Natural killer cell (primary cell): ENCODE results near the gene NAV2. TPM values are rescaled to one million over a fixed set of nuclear protein-coding genes. Genes with fewer than 3 reads are reported as not detected.

Experiments
- ATAC-seq, 3 donors: fragments of 150-1000 bp in 2 of 3; fragments of 200-7000 bp in 1 of 3; cut with Tn5 transposase; 1 replicate in 1 of 3; 2 replicates in 2 of 3; pipeline ENCODE4 v1.10.0; 2021; ENCODE audit warnings: mild to moderate bottlenecking in 2 of 3, moderate library complexity in 2 of 3
- DNase-seq, 2 donors: peaks; one replicate each; pipeline versions ENCODE4 v3.0.0 to v3.0.0-alpha.2; 2013 to 2021; ENCODE audit warnings: mixed read lengths in 1 of 2
- H3K27ac ChIP-seq: one replicate; pipeline ENCODE4 v1.5.1; 2013; ENCODE audit warnings: mild to moderate bottlenecking, low read length
- H3K27me3 ChIP-seq: one replicate; pipeline ENCODE4 v1.6.1; 2013; ENCODE audit warnings: low read length; ENCODE audit not compliant: control insufficient read depth, insufficient read depth
- H3K36me3 ChIP-seq: one replicate; pipeline ENCODE4 v1.6.1; 2013; ENCODE audit warnings: low read length; ENCODE audit not compliant: control insufficient read depth, insufficient read depth
- H3K4me1 ChIP-seq: one replicate; pipeline ENCODE4 v1.6.1; 2013; ENCODE audit warnings: low read length; ENCODE audit not compliant: control insufficient read depth, insufficient read depth
- H3K4me3 ChIP-seq: one replicate; pipeline ENCODE4 v1.5.1; 2013; ENCODE audit warnings: low read length
- H3K9me3 ChIP-seq: one replicate; pipeline ENCODE4 v1.6.1; 2013; ENCODE audit warnings: low read length; ENCODE audit not compliant: control insufficient read depth, insufficient read depth
- H3K27ac Mint-ChIP-seq, 2 donors: one replicate each; pipeline ENCODE4 v1.8.0; 2022; ENCODE audit warnings: mild to moderate bottlenecking in 2 of 2, mixed read lengths in 2 of 2, moderate library complexity in 1 of 2
- H3K27me3 Mint-ChIP-seq, 2 donors: one replicate each; pipeline ENCODE4 v1.8.0; 2022; ENCODE audit warnings: low read depth in 2 of 2, mixed read lengths in 2 of 2
- H3K36me3 Mint-ChIP-seq: one replicate; pipeline ENCODE4 v1.8.0; 2022; ENCODE audit warnings: mixed read lengths
- H3K4me1 Mint-ChIP-seq, 2 donors: one replicate each; pipeline ENCODE4 v1.8.0; 2022; ENCODE audit warnings: mixed read lengths in 2 of 2
- H3K4me3 Mint-ChIP-seq: one replicate; pipeline ENCODE4 v1.8.0; 2022; ENCODE audit warnings: mild to moderate bottlenecking, moderate library complexity, mixed read lengths
- H3K9me3 Mint-ChIP-seq, 2 donors: one replicate each; pipeline ENCODE4 v1.8.0; 2022; ENCODE audit warnings: mixed read lengths in 2 of 2
- CTCF ChIP-seq: fragments of 200-600 bp; IDR thresholded peaks from one replicate; pipeline ENCODE4 v1.8.0; 2022; ENCODE audit warnings: antibody characterized with exemption
- WGBS: methylation state at CpG from one replicate; pipeline ENCODE4 v1.1.7; 2013; ENCODE audit warnings: missing lambda C conversion rate; ENCODE audit not compliant: insufficient coverage; 5-methylcytosine and 5-hydroxymethylcytosine counted together
- intact Hi-C: fragments of 100-400 bp; cut with micrococcal nuclease; formaldehyde crosslinking; loops from one replicate; pipeline ENCODE4 v1.14.2; 2022
- total RNA-seq, 4 donors: library from RNA; stranded (reverse); fragments of 120-200 nt in 1 of 4; gene quantifications; one replicate each; pipeline versions ENCODE4 v1.2.3 to v1.2.4, GENCODE V29; 2013 to 2022

Gene NAV2
- total RNA-seq, 3 donors from 2014 or later (not counting 1 experiment from before 2014, with no cell fraction given): 0.14 to 1.6 (median 0.43) TPM

GRCh38 chr11:20051469-20052399 lies 339.1 kb downstream of the NAV2 start:
- Histone ChIP-seq H3K4me3 (no peak overlapping the region), H3K4me1 (no peaks in the 10 kb centered on the region), H3K36me3 (no peaks in the 10 kb centered on the region), H3K27ac (no peak overlapping the region), H3K9me3 (no peaks in the 10 kb centered on the region), H3K27me3 (no peaks in the 10 kb centered on the region)
- H3K4me1 Mint-ChIP-seq: no peaks in the 10 kb centered on the region
- no peaks in the 10 kb centered on the region for H3K36me3 Mint-ChIP-seq
- H3K4me3 Mint-ChIP-seq: no peak overlapping the region
- no peaks in the 10 kb centered on the region for H3K9me3 Mint-ChIP-seq
- 93% methylated on average over 5 of the region's 5 CpGs for WGBS
- no peak for TF ChIP-seq CTCF
- no peak for DNase-seq
- no peak overlapping the region for H3K27ac Mint-ChIP-seq
- no peak for ATAC-seq
- peaks cover 2 to 11% of the 10 kb centered on the region in 2 donors for H3K27me3 Mint-ChIP-seq
- intact Hi-C loops: no loop called here

- ATAC-seq (no peak), DNase-seq (no peak)
- H3K27ac ChIP-seq: no peak overlapping the region
- Mint-ChIP-seq H3K27ac (no peak overlapping the region), H3K4me1 (no peaks in the 10 kb centered on the region), H3K9me3 (no peaks in the 10 kb centered on the region), H3K36me3 (no peaks in the 10 kb centered on the region), H3K4me3 (no peak overlapping the region), H3K27me3 (peaks cover 2 to 10% of the 10 kb centered on the region in 2 donors)
- no peak overlapping the region for H3K4me3 ChIP-seq
- intact Hi-C loops: no loop called here
- H3K36me3 ChIP-seq: no peaks in the 10 kb centered on the region
- no peaks in the 10 kb centered on the region for H3K27me3 ChIP-seq
- no peaks in the 10 kb centered on the region for H3K9me3 ChIP-seq
- WGBS: 93% methylated on average over 3 of the region's 4 CpGs
- TF ChIP-seq CTCF: no peak
- no peaks in the 10 kb centered on the region for H3K4me1 ChIP-seq
Observed at GRCh38 chr11:20053572-20053971, 340.9 kb downstream of the NAV2 start.

GRCh38 chr11:20054584-20054983 lies 341.9 kb downstream of the NAV2 start:
- intact Hi-C loops: no loop called here
- Histone ChIP-seq H3K4me1 (no peaks in the 10 kb centered on the region), H3K36me3 (no peaks in the 10 kb centered on the region), H3K27ac (no peak overlapping the region), H3K9me3 (no peaks in the 10 kb centered on the region), H3K4me3 (no peak overlapping the region), H3K27me3 (no peaks in the 10 kb centered on the region)
- H3K9me3 Mint-ChIP-seq: no peaks in the 10 kb centered on the region
- DNase-seq: no peak
- TF ChIP-seq CTCF: no peak
- peaks cover 0 to under 1% of the 10 kb centered on the region in 2 donors for H3K27me3 Mint-ChIP-seq
- no peak for ATAC-seq
- H3K36me3 Mint-ChIP-seq: no peaks in the 10 kb centered on the region
- H3K4me1 Mint-ChIP-seq: no peaks in the 10 kb centered on the region
- WGBS: no CpG with 5 or more reads among the region's 1 CpG
- no peak overlapping the region for H3K4me3 Mint-ChIP-seq
- H3K27ac Mint-ChIP-seq: no peak overlapping the region
